ENCODE measurements around the gene ILDR2.
A peak's percentile ranks its signal among the peaks of the same experiment; 100 is the strongest.
"Not testable (repeated sequence)": the region's sequence is repeated elsewhere in the genome, so short reads cannot be mapped to it uniquely, and the experiment has no call there.

ILDR2 gene

GRCh38 chr1:166888373-166889111, 86.8 kb downstream of the ILDR2 start:
- DNase-seq (ENCODE audit: low spot score): no peak

DNA sequence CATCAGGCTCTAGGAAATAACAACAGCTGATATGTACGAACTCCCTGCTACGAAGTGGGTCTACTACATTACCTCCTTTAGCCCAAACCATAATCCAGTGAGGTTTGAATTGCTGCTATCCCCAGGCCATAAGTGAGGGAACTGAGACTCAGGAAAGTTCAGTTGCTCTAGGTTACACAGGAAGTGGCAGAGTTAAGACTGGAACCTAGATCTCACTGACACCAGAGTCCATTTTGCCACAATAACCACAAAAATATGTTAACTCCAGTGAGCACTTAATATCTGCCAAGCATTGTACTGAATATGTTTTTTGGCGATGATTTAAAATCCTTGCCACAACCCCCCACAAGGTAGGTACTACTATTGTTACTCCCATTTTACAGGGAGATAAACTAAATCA, 90.4 kb downstream of the ILDR2 start:
- no peak for DNase-seq (ENCODE audit: low spot score)

GRCh38 chr1:166884040-166884642, 91.2 kb downstream of the ILDR2 start:
- DNase-seq (ENCODE audit: low spot score): no peak

DNA sequence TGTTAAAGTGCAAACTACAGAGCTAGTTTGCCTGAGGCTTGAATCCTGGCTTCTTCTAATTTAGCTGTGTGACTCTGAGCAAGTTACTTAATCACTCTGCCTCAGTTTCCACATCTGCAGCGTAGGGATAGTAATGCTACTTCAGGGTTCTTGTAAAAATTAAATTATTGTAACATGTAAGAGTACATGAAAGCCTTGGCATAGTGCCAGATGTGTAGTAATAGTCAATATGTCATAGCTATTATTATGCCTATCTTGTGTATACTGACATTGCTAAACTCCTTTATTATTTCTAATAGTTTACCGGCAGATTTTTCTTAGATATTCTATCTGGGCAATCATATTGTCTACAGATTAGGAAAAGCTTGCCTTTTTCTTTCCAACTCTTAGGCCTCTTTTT, 92.4 kb downstream of the ILDR2 start:
- no peak for DNase-seq (ENCODE audit: low spot score)

GRCh38 chr1:166878173-166878917, 97.0 kb downstream of the ILDR2 start:
- not testable (repeated sequence) for DNase-seq (ENCODE audit: low spot score)

- DNase-seq (ENCODE audit: low spot score): no peak
Measured at GRCh38 chr1:166876540-166876838, 98.9 kb downstream of the ILDR2 start.

DNA sequence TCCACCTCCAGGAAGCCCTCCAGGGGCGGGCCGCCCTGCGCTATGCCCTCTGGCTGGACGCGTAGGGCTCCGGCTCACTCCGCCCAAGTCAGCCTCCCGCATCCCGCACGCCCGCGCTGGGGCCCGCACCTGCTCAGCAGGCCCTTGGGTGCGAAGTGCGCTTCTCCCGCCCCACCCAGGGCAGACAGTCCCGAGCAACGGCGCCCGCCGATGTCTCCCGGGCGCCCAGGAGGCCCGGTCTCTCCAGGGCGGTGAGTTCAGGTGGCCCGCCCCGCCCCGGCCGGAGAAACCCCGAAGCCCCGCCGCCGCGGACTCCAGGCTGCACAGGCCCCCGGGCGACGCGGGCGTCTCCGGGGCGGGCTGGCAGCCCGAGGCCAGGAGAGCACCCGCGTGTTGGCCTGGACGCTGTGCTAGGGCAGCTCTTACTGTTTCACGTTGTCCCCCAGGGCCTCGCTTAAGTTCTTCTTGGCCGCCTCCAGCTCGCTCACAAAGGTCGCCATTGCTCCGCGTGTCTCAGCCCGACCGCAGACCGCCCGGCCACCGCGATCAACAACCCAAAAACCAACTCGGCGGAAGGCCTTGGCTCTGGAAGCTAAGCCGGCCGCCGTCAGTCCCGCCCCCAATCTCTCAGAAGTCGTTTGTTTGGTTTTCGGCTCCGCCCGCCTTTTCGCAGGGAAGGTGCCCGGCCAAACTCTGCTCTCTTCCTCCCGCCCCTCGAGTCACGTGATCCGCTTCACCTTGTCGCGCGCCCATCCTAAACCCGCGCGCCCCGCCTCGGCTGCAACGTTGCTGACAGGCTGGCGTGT, 99.4 kb downstream of the ILDR2 start, which contains the start of gene TADA1:
Gene TADA1 (minus strand): TSS at position 531 of the 806 bp plus-strand sequence. CDS start 31 bp downstream, at position 500.
- peak; percentile 98 for DNase-seq (ENCODE audit: low spot score)

GRCh38 chr1:166875302-166875733, 100.0 kb downstream of the ILDR2 start:
- DNase-seq (ENCODE audit: low spot score): no peak

DNA sequence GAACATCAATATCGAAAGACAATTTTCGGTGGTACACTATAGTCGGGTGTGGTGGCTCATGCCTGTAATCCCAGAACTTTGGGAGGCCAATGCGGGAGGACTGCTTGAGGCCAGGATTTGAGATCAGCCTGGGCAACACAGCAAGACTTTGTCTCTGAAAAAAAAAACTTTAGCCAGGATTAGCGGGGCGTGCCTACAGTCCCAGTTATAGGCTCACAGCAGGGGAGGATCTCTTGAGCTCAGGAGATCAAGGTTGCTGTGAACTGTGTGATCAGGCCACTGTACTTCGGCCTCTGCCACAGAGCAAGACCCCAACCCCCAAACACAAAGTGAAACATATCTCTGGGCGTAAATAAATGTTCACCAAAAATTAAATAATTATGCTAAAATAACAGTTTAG, 100.9 kb downstream of the ILDR2 start:
- DNase-seq (ENCODE audit: low spot score): no peak

- no peak for DNase-seq (ENCODE audit: low spot score)
Measured at GRCh38 chr1:166870584-166870983, 104.8 kb downstream of the ILDR2 start.

GRCh38 chr1:166869318-166870099, 105.8 kb downstream of the ILDR2 start:
- no peak for DNase-seq (ENCODE audit: low spot score)

DNA sequence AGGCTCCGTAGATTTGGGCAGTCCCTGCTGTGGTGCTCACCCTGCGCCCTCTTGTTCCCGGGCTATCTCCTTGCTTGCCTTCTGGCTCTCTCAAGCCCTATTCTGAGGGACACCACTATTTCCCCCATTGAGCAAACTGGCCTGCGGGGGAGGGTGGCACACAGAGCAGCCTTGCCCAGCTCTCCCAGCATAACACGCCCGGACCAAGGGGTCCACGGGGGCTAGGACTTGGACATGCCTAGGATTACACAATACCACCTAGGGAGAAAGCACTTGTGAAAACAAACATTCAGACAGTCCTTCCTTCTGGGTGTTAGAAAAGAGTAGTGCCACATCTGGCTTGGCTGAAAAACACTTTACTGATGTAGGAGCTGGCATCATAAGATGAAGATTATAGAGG, 106.7 kb downstream of the ILDR2 start:
- no peak for DNase-seq (ENCODE audit: low spot score)

DNA sequence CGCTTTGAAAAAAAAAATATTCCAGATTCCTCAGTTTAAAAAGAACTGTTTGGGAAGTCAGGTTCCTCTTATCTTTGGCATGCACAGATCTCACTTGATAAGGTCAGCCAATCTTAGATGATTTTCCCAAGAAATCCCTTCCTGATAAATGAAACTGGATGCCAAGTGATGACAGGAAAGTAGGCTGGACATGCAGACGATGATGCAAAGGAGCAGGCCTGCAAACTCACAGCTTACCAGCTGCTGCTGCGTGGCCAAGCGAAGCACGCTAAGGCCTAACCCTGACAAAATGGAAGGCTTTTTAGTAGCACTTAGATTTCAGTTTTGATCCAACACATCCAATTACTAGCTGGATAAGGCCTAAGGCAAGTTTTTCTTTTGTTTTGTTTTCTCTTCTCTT, 109.4 kb downstream of the ILDR2 start:
- no peak for DNase-seq (ENCODE audit: low spot score)

- no peak for DNase-seq (ENCODE audit: low spot score)
Measured at GRCh38 chr1:166859597-166859996, 115.7 kb downstream of the ILDR2 start.

- DNase-seq (ENCODE audit: low spot score): no peak
Measured at GRCh38 chr1:166858726-166859419, 116.5 kb downstream of the ILDR2 start.

Data from SW480 (cell line).